Measurements from ENCODE around the gene ZNF93.
A peak's percentile ranks its signal among the peaks of the same experiment; 100 is the strongest.
"Not testable (repeated sequence)": the region's sequence is repeated elsewhere in the genome, so short reads cannot be mapped to it uniquely, and the experiment has no call there.

DNA sequence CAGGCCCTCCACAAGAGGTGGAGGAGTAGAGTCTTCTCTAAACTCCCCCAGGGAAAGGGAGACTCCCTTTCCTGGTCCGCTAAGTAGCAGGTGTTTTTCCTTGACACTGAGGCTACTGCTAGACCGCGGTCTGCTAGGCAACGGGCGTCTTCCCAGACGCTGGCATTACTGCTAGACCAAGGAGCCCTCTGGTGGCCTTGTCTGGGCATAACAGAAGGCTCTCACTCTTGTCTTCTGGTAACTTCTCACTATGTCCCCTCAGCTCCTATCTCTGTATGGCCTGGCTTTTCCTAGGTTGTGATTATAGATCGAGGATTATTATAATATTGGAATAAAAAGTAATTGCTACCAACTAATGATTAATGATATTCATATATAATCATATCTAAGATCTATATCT lies 29.7 kb downstream of the ZNF93 start:
- TF ChIP-seq, protein P1, sequence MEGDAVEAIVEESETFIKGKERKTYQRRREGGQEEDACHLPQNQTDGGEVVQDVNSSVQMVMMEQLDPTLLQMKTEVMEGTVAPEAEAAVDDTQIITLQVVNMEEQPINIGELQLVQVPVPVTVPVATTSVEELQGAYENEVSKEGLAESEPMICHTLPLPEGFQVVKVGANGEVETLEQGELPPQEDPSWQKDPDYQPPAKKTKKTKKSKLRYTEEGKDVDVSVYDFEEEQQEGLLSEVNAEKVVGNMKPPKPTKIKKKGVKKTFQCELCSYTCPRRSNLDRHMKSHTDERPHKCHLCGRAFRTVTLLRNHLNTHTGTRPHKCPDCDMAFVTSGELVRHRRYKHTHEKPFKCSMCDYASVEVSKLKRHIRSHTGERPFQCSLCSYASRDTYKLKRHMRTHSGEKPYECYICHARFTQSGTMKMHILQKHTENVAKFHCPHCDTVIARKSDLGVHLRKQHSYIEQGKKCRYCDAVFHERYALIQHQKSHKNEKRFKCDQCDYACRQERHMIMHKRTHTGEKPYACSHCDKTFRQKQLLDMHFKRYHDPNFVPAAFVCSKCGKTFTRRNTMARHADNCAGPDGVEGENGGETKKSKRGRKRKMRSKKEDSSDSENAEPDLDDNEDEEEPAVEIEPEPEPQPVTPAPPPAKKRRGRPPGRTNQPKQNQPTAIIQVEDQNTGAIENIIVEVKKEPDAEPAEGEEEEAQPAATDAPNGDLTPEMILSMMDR (IDR thresholded peaks at IDR 0.05 in 4 of 5, conservative IDR thresholded peaks at IDR 0.05 in 1 of 5), result peak in 3 of 5 experiments; percentile 18 to 45 (median 37)
- not testable (repeated sequence) for TF ChIP-seq POLR2A (IDR thresholded peaks at IDR 0.05)
